ENCODE data around the gene MOSPD3.
A peak's percentile ranks its signal among the peaks of the same experiment; 100 is the strongest.
"Not testable (repeated sequence)": the region's sequence is repeated elsewhere in the genome, so short reads cannot be mapped to it uniquely, and the experiment has no call there.

Gene MOSPD3

DNA sequence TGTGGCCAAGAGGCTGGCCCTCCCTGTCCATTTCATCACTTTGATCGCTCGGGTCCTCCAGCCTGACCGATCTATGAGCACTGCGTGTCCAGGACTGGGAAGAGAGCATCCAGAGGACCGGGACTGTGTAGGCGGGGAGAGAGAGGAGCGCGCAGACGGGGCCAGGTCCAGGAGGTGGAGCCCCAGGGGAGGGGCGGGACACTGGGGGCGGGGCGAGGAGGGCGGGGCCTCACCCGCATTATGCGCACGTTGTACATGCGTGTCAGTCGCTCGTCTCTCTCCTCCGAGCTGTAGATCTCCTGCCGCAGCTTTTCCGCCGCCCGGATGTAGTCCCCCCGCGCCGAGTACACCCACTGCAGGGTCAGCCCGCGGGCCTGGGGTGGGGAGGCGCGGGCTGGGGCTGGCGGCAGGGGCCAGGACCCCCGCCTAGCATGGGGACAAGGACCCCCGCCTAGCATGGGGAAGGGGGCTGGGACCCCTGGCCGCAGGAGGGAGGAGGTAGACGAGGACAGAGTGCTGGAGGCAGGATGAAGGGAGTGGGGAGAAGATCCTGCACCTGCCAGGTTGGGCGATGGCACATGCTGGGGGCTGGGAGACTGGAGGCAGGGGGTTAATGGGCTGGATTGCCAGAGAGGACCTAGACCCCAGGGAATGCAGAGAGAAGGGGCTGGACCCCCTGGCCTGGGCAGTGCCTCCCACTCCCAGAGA, 14.3 kb downstream of the MOSPD3 start:
- DNase-seq, result peak; percentile 93

DNA sequence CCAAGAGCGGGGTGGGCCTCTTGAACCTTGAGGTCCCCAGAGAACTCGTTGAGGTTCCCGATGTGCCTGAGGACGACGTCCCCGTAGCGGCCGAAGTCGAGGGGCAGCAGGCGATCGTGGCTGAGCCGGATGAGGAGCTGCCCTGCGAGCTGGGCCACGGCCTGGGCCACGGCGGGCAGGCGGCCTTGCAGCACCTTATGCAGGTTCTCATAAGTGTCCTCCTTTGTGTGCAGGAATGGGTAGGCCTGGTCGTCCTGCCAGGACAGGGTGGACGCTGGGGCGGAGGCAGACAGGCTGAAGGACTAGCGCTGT, 14.9 kb downstream of the MOSPD3 start:
- DNase-seq, result no peak

DNA sequence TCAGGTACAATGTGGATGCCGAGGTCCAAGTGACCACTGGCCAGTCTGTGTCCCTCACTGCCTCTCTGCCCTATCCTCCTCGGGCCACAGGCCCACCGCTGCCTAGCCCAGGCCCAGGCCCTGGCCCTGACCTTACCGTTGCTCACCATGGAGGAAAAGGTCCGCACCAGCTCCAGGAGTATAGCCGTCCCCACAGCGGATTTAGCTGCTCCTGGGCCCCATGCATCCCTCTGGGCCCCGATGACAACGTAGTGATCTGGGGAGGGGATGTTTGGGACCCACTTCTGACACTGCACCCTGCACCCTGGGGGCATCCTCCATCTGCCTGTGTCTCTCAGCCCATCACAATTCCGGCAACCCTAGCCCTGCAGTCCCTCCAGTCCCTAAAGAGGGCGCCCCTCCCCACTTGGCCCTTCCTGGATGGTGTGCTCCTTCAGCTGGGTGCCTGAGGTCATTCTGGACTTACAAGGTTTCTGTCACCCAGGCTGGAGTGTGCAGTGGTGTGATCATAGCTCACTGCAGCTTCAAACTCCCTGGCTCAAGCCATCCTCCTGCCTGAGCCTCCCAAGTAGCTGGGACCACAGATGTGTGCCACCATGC, 16.9 kb downstream of the MOSPD3 start:
- peak; percentile 66 for DNase-seq

GRCh38 chr7:100630066-100630465, 17.7 kb downstream of the MOSPD3 start:
- no peak for DNase-seq

GRCh38 chr7:100632951-100633717, 20.8 kb downstream of the MOSPD3 start:
- peak; percentile 74 for DNase-seq

GRCh38 chr7:100639995-100640516, 27.7 kb downstream of the MOSPD3 start:
- no peak for DNase-seq

GRCh38 chr7:100640517-100641440, 28.4 kb downstream of the MOSPD3 start:
- no peak for DNase-seq

- DNase-seq, result no peak
These were observed 29.1 kb downstream of the MOSPD3 start, which contains the start of gene TFR2 for GRCh38 chr7:100641463-100641859. TSS of gene TFR2 (minus strand) at chr7:100641552. CDS start at chr7:100641509, 43 bp downstream.

DNA sequence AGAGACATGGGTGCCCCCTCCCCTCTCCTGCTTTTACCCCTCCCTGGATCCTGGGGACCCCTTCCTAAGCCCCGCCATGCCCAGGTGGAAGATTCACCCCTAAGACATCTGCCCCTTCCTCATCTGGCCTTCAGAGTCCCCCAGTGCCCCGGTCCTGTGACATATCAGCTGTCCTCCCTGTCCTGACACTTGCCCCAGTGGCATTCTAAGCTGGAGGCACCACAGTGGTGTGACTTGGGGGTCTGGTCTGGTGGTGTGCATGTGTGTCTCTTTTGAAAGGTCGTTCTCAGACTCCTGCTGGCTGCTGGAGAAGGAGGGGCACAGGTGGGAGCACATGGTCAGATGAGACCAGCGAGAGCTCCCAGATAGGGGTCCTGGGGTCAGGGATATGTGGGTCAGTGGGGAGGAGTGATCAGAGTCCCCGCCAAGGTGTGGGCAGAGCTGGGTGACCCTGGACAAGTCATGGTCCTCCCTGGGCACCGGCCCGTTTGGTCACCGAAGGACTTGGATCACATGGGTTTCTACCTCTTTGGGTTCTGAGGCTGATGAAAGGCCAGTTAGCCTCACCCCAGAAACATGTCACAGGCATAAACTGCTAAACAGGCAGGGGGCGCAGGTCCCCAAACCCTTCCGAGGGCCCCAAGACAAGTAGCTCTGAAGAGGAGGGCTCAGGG, 29.7 kb downstream of the MOSPD3 start:
- DNase-seq, result no peak

GRCh38 chr7:100642534-100642907, 30.2 kb downstream of the MOSPD3 start:
- peak; percentile 66 for DNase-seq

DNA sequence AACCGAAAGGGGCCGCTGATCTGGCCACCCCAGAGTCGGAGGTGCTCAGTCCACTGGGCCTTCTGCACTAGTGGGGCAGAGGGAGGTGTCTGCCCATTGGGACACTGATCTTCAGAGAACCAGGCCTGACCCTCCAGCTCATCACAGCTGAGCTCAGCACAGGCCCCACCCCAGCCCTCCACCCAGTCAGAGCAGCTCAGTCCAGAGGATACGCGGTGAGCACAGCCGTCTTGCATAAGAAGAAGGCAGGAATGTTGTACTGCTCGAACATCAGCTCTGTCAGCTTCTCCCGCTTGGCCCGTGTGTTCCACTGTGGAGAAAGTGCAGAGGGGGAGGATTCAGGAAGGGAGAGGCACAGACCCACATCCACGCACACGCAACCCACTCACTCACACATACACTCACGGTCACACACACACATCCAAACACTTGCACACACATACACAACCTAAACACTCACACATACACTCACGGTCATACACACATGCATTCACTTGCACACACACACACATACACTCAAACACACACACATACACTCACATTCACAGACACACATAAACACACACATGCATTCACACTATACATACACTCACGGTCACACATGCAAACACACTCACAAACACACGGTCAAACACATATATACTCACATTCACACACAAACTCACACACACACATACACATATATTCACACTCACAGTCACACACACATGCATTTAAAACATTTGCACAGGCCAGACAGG, 37.7 kb downstream of the MOSPD3 start:
- no peak for DNase-seq

- DNase-seq, result no peak
These were observed 42.8 kb downstream of the MOSPD3 start for GRCh38 chr7:100654908-100655831.

- peak; percentile 85 for DNase-seq
These were observed 43.8 kb downstream of the MOSPD3 start, which contains the start of gene ACTL6B for GRCh38 chr7:100655908-100656674. TSS of gene ACTL6B (minus strand) at chr7:100656448. CDS start at chr7:100656354, 94 bp downstream.

- DNase-seq, result not testable (repeated sequence)
These were observed 49.9 kb downstream of the MOSPD3 start for GRCh38 chr7:100662194-100662776.
